Measurements from ENCODE around the gene TMCO6.

TMCO6 gene

DNA sequence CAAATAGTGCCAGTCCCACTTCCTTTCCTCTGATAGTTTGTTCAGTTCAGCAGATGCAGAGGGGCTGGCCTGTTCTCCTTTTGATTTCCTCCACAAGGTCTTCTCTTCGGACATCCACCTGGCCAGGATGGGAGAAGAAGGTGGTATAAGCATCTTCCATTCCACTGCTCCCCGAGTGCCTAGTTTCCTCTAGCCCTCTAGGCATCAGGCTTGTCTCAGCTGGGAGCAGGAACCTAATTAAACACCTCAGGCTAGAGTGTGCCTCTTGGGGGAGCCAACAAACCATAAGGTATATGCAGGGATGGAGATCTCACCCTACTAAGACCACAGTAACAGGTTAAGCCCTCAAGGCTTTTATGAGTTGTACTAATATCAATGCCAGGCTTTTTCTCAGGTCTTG lies 35.0 kb downstream of the TMCO6 start:
- no peak for DNase-seq

DNA sequence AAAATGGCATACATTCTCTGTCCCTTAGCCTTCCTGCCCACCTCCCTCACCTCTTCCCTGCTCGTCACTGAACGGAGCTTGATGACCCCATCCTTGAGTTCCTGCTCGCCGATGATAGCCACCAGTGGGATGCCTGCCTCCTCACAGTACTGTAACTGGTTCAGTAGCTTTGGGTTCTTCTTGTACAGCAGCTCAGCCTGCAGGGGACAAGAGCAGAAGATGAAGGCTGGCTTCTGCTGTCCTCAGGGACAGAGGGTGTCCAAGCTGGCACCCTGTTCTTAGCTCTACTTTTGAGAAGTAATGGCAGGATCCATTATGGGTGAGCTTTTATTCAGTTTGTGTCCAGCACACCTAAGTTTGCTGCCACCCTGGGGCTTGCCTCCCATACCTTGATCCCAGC lies 35.4 kb downstream of the TMCO6 start:
- DNase-seq = no peak

DNA sequence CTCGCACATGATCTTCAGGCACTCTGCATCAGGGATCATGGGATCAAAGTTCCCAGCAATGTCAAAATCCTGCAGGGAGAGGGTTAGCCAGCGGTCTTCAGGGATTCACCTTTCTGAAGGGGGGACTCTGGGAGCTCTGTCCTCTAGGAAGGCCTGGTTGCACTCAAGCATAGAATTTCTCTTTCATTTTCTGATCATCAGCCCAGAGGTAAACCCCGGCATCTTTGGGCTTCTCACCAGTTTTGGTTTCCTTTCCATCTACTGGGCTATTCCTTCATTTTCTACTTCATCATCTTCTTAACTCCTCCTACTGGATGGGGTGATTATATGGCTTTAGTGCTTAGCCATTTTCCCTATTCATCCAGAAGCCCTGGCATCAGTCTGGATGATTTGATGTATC lies 38.7 kb downstream of the TMCO6 start:
- no peak for DNase-seq

DNA sequence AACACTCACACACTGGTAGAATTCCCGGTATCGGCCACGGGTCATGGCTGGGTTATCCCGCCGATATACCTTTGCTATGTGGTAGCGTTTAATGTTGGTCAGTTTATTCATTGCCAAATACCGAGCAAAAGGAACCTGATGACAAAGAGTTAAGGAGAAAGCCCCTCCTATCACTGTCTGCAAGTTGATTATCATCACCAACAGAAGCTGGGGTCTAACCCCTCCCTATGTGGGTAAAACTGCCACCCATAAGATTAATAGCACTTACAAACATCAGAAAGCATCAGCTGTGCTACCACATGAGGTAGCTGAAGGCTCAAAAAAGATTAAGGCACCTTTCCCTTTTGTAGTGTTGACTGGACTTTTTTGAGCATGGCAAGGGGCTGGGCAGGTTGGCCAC lies 39.7 kb downstream of the TMCO6 start:
- no peak for DNase-seq

DNA sequence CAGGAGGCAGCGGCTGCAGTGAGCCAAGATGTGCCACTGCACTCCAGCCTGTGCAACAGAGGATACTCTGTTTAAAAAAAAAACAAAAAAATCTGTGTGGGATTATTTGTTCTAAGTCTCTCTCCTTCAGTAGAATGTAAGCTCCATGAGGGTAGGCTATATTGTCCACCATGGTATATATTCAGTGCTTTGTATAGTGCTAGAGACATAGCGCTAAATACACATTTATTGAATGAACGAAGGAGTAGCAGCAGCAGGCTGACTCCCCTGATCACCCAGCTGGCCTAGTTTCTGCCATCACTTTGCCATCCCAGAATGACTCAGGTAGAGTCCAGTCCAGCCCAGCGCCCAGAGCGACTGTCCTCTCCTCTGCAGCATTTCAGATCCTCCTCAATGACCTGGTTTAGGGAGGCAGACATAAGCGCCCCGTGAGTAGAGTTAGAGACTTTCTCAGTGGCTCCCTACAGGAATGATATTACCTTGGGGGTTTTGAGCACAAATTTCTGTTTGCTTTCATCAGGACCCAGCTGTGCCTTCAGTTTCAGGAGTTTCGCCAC lies 51.2 kb downstream of the TMCO6 start:
- no peak for DNase-seq

DNA sequence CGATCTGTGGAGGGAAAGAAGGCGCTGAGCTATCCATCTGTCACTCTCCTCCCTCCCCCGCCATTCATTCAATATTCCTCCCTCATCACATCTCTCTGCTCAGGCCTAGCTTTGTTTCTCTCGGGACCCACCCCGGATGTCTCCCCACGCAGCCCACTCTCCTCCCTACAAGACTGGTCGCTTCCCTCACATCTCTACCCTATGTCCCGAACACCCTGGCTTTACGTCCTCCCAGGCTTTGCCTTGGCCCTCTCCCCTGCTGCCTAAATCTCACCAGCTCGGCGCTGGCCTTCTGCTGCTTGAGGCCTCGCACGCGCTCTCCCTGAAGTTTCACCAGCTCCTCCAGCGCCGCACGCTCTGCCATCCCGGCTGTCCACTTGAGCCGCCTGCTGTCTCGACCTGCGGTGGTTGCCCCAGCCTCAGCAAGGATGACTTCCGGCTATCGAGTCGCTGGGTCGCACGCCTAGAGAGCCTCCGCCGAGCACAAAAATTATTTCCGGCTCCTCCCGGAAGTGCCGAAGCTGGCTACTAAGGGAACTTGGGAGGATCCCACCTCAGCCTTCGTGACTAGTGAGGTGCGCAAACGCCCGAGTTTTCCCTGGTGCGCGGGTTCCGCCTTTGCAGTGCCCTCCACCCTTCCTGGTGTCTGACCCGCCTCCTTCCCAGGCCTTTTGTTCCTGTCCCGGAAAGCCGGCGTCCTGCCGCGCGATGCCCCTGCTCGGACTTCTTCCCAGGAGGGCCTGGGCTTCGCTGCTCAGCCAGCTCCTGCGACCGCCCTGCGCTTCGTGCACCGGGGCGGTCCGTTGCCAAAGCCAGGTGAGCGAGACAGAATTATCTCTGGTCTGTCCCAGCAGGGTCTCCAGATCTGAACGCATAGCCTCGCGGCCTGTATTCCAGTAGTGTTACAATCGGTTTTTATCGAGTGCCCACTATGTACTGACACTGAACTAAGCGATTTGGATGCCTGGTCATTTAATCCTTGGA lies 52.0 kb downstream of the TMCO6 start, which contains the start of the genes HARS1 and HARS2:
Gene HARS1, minus strand, starts transcription at position 430 of the 984 bp plus-strand sequence. Its CDS starts 66 bp downstream, at position 364.
Gene HARS2, plus strand, starts transcription at position 515 of the 984 bp plus-strand sequence. Its CDS starts 194 bp downstream, at position 709.
- DNase-seq = peak; percentile 89

DNA sequence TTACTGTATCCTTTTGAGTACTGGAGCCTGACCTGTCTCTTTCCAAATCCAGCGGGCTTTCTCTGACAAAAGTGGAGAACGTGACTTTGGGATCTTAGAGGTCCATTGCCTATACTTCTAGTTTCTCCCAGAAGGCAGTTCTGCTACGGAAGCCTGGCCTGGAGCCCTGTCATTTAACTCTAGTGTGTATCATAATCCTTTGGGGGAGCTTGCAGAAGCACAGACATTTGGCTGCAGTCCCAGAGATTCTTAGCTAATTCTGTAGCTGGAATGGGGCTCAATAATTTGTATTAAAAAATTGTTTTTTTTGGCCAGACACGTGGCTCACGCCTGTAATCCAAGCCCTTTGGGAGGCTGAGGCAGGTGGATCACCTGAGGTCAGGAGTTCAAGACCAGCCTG lies 55.0 kb downstream of the TMCO6 start:
- DNase-seq = no peak
